Suprapubic skin (tissue), 4 donors: Measurements from ENCODE around the gene TBX19. TPM values are rescaled to one million over a fixed set of nuclear protein-coding genes. Genes with fewer than 3 reads are reported as not detected.

Source experiments
- DNase-seq, 2 donors: peaks; one replicate each; pipeline ENCODE4 v3.0.0-alpha.2; 2019; ENCODE audit warnings: low spot score in 2 of 2
- H3K27ac ChIP-seq: fragments of 200-600 bp; sonication (generic); one replicate; pipeline ENCODE4 v1.5.1; 2019
- H3K27me3 ChIP-seq: fragments of 200-600 bp; sonication (generic); one replicate; pipeline ENCODE4 v1.5.1; 2019
- H3K36me3 ChIP-seq: fragments of 200-600 bp; sonication (generic); one replicate; pipeline ENCODE4 v1.5.1; 2019
- H3K4me1 ChIP-seq: fragments of 200-600 bp; sonication (generic); one replicate; pipeline ENCODE4 v1.5.1; 2019
- H3K4me3 ChIP-seq: fragments of 200-600 bp; sonication (generic); one replicate; pipeline ENCODE4 v1.5.1; 2019; ENCODE audit warnings: mild to moderate bottlenecking
- H3K9me3 ChIP-seq: fragments of 200-600 bp; sonication (generic); one replicate; pipeline ENCODE4 v1.5.1; 2019
- CTCF ChIP-seq, 2 donors: fragments of 200-600 bp in 1 of 2; fragments of 450-650 bp in 1 of 2; sonication (generic) in 1 of 2; IDR thresholded peaks; one replicate each; pipeline ENCODE4 v1.5.1; 2016 to 2019; ENCODE audit warnings: antibody characterized with exemption in 2 of 2, mild to moderate bottlenecking in 1 of 2, moderate library complexity in 1 of 2
- EP300 ChIP-seq: sonication (generic); formaldehyde crosslinking; IDR thresholded peaks from one replicate; pipeline ENCODE4 v1.6.1; 2017; ENCODE audit warnings: antibody characterized with exemption
- POLR2A ChIP-seq, 2 donors: fragments of 450-650 bp; IDR thresholded peaks; one replicate each; pipeline ENCODE4 v1.6.1; 2017; ENCODE audit warnings: antibody characterized with exemption in 2 of 2, mild to moderate bottlenecking in 2 of 2, moderate library complexity in 2 of 2
- POLR2AphosphoS5 ChIP-seq, 3 donors: sonication (generic); formaldehyde crosslinking; IDR thresholded peaks; one replicate each; pipeline ENCODE4 v1.6.1; 2017; ENCODE audit warnings: antibody characterized with exemption in 3 of 3
- WGBS: methylation state at CpG from one replicate; pipeline ENCODE4 v1.1.5; 2018; 5-methylcytosine and 5-hydroxymethylcytosine counted together
- total RNA-seq, 4 donors: library from RNA; depleted of rRNA; stranded (reverse); fragments of >200 nt; gene quantifications; one replicate each; pipeline ENCODE4 v1.1.0, GENCODE V29; 2016

Gene TBX19
- total RNA-seq, 4 donors from 2014 or later, result 1.8 to 6.7 (median 2.8) TPM

- H3K36me3 ChIP-seq, result no peaks in the 10 kb centered on the region
- TF ChIP-seq CTCF (IDR thresholded peaks at IDR 0.05) (no peak), POLR2A (IDR thresholded peaks at IDR 0.05) (no peak), POLR2AphosphoS5 (IDR thresholded peaks at IDR 0.05) (no peak), EP300 (no peak)
Observed at GRCh38 chr1:168285971-168286927, 5.6 kb downstream of the TBX19 start.

GRCh38 chr1:168287237-168287664 is 6.6 kb downstream of the TBX19 start:
- Histone ChIP-seq H3K27me3 (no peaks in the 10 kb centered on the region), H3K4me3 (no peak overlapping the region), H3K36me3 (no peaks in the 10 kb centered on the region), H3K27ac (no peak overlapping the region), H3K4me1 (peaks cover 3% of the 10 kb centered on the region), H3K9me3 (no peaks in the 10 kb centered on the region)
- no peak for DNase-seq
- WGBS, result 93% methylated on average over 1 of the region's 1 CpG
- no peak for TF ChIP-seq EP300
- TF ChIP-seq POLR2A (IDR thresholded peaks at IDR 0.05), result no peak
- no peak for TF ChIP-seq CTCF (IDR thresholded peaks at IDR 0.05)
- no peak for TF ChIP-seq POLR2AphosphoS5 (IDR thresholded peaks at IDR 0.05)

More at GRCh38 chr1:168285971-168286927, 5.6 kb downstream of the TBX19 start:
- 89% methylated on average over 4 of the region's 4 CpGs for WGBS
- Histone ChIP-seq H3K9me3 (no peaks in the 10 kb centered on the region), H3K4me1 (peaks cover 3% of the 10 kb centered on the region), H3K27ac (no peak overlapping the region), H3K27me3 (no peaks in the 10 kb centered on the region), H3K4me3 (no peak overlapping the region)
- DNase-seq, result no peak

DNA sequence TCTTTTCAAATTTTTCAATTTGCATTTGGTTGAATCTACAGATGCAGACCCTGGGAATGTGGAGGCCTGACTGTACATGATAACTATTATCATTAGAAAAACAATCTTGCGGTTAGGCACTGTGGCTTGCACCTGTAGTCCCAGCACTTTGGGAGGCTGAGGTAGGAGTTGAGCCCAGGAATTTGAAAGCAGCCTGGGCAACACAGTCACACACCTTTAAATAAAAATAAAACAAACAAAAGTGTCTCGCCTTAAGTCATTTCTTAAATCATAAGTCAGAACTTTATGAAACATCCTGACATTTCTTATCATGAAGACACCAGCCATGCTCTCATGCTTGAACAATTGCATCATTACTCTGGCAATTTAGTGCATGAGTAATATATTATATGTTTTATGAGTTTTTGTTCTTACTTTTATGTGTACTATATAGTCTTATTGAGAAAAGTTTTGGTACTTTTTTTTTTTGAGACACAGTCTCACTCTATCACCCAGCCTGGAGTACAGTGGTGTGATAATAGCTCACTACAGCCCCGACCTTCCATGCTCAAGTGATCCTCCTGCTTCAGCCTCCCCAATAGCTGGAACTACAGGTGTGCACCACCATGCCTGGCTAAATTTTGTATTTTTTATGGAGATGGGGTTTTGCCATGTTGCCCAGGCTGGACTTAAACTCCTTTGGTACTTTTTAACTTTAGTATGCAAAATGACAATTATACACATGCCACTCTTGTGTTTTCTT is 7.8 kb downstream of the TBX19 start:
- Histone ChIP-seq H3K4me3 (no peak overlapping the region), H3K27me3 (no peaks in the 10 kb centered on the region), H3K9me3 (no peaks in the 10 kb centered on the region), H3K27ac (no peak overlapping the region), H3K4me1 (peaks cover 3% of the 10 kb centered on the region), H3K36me3 (no peaks in the 10 kb centered on the region)
- 95% methylated on average over 3 of the region's 3 CpGs for whole genome bisulfite sequencing
- no peak for DNase-seq
- no peak for TF ChIP-seq POLR2A (IDR thresholded peaks at IDR 0.05)

- Histone ChIP-seq H3K27ac (no peak overlapping the region), H3K27me3 (no peaks in the 10 kb centered on the region), H3K4me3 (no peak overlapping the region), H3K9me3 (no peaks in the 10 kb centered on the region), H3K36me3 (no peaks in the 10 kb centered on the region), H3K4me1 (no peaks in the 10 kb centered on the region)
- TF ChIP-seq POLR2AphosphoS5 (IDR thresholded peaks at IDR 0.05) (no peak), EP300 (no peak), CTCF (IDR thresholded peaks at IDR 0.05) (no peak), POLR2A (IDR thresholded peaks at IDR 0.05) (no peak)
- 93% methylated on average over 14 of the region's 15 CpGs for WGBS
- no peak for DNase-seq
Observed at GRCh38 chr1:168291222-168291837, 10.7 kb downstream of the TBX19 start.

DNA sequence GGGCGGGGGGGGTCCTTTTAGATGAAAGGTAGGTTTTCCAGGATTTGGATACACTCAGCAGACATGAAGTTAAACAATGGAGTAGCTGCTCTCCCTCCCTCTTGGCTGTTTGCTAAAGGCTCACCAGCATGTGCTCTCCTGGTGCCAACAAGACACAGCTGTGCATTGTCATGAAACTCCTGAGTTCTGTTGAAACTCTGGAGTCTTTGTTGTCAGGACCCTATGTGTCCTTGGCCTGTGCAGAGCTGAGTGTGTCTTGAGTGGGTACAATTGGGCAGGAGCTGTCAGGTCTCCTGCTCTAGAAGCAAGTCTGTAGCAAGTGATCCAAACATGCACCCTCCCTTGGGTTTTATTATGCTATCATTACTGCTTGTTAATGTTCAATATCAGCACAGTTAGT is 12.7 kb downstream of the TBX19 start:
- 100% methylated on average over 1 of the region's 1 CpG for WGBS
- no peaks in the 10 kb centered on the region for H3K27me3 ChIP-seq
- H3K4me1 ChIP-seq, result no peaks in the 10 kb centered on the region
- TF ChIP-seq POLR2A (IDR thresholded peaks at IDR 0.05), result no peak
- TF ChIP-seq EP300, result no peak
- no peak for TF ChIP-seq CTCF (IDR thresholded peaks at IDR 0.05)
- TF ChIP-seq POLR2AphosphoS5 (IDR thresholded peaks at IDR 0.05), result no peak
- no peak overlapping the region for H3K27ac ChIP-seq
- H3K4me3 ChIP-seq, result no peak overlapping the region
- no peaks in the 10 kb centered on the region for H3K36me3 ChIP-seq
- no peak for DNase-seq
- no peaks in the 10 kb centered on the region for H3K9me3 ChIP-seq
